ENCODE results near the gene ALDH1L2. TPM values are rescaled to one million over a fixed set of nuclear protein-coding genes. Genes with fewer than 3 reads are reported as not detected.

Gene ALDH1L2
- total RNA-seq, 6 donors from 2014 or later, result 1.2 to 11.6 (median 2.9) TPM

- no peak for ATAC-seq (ENCODE audit: low FRiP score in 2 of 2)
- TF ChIP-seq POLR2A (IDR thresholded peaks at IDR 0.05) (no peak), POLR2AphosphoS5 (IDR thresholded peaks at IDR 0.05) (no peak), CTCF (IDR thresholded peaks at IDR 0.05) (no peak), EP300 (IDR thresholded peaks at IDR 0.05) (no peak)
- H3K9me3 ChIP-seq, result no peaks in the 10 kb centered on the region
- H3K4me3 ChIP-seq, result peak overlapping the region in 1 of 4 donors; percentile 52
- no peaks in the 10 kb centered on the region for H3K27me3 ChIP-seq
- H3K4me1 ChIP-seq, result peaks cover 8 to 20% (median 17%) of the 10 kb centered on the region in 4 donors
- no peak for DNase-seq
- no peak overlapping the region for H3K27ac ChIP-seq
- WGBS, 2 donors, result 56 to 70% methylated on average over 5 of the region's 5 CpGs
- H3K36me3 ChIP-seq, result no peaks in the 10 kb centered on the region
Measured at GRCh38 chr12:105083031-105083430, 1.2 kb downstream of the ALDH1L2 start.

GRCh38 chr12:105078712-105079570 lies 5.3 kb downstream of the ALDH1L2 start:
- no peak for ATAC-seq (ENCODE audit: low FRiP score in 2 of 2)
- no peak for DNase-seq
- Histone ChIP-seq H3K27ac (no peak overlapping the region), H3K9me3 (no peaks in the 10 kb centered on the region), H3K4me3 (no peak overlapping the region), H3K36me3 (no peaks in the 10 kb centered on the region), H3K27me3 (no peaks in the 10 kb centered on the region), H3K4me1 (peaks cover 5 to 11% (median 9%) of the 10 kb centered on the region in 4 donors)
- no peak for TF ChIP-seq POLR2A (IDR thresholded peaks at IDR 0.05)
- no peak for TF ChIP-seq CTCF (IDR thresholded peaks at IDR 0.05)
- no peak for TF ChIP-seq POLR2AphosphoS5 (IDR thresholded peaks at IDR 0.05)
- TF ChIP-seq EP300 (IDR thresholded peaks at IDR 0.05), result no peak
- WGBS, 2 donors, result 82 to 85% methylated on average over 11 of the region's 11 CpGs

- 73 to 83% methylated on average over 7 of the region's 7 CpGs for WGBS, 2 donors
- Histone ChIP-seq H3K36me3 (no peaks in the 10 kb centered on the region), H3K4me3 (no peak overlapping the region), H3K27ac (no peak overlapping the region), H3K27me3 (no peaks in the 10 kb centered on the region), H3K9me3 (no peaks in the 10 kb centered on the region), H3K4me1 (no peaks in the 10 kb centered on the region)
- peak in 1 of 2 donors; percentile 26 for ATAC-seq (ENCODE audit: low FRiP score in 2 of 2)
- no peak for TF ChIP-seq POLR2A (IDR thresholded peaks at IDR 0.05)
- TF ChIP-seq POLR2AphosphoS5 (IDR thresholded peaks at IDR 0.05), result no peak
- no peak for TF ChIP-seq CTCF (IDR thresholded peaks at IDR 0.05)
- no peak for TF ChIP-seq EP300 (IDR thresholded peaks at IDR 0.05)
- no peak for DNase-seq
Measured at GRCh38 chr12:105077435-105077834, 6.8 kb downstream of the ALDH1L2 start.

GRCh38 chr12:105076913-105077312 lies 7.3 kb downstream of the ALDH1L2 start:
- Histone ChIP-seq H3K27me3 (no peaks in the 10 kb centered on the region), H3K4me1 (no peaks in the 10 kb centered on the region), H3K9me3 (no peaks in the 10 kb centered on the region), H3K36me3 (no peaks in the 10 kb centered on the region), H3K27ac (no peak overlapping the region), H3K4me3 (no peak overlapping the region)
- TF ChIP-seq POLR2A (IDR thresholded peaks at IDR 0.05), result no peak
- no peak for TF ChIP-seq EP300 (IDR thresholded peaks at IDR 0.05)
- TF ChIP-seq CTCF (IDR thresholded peaks at IDR 0.05), result no peak
- TF ChIP-seq POLR2AphosphoS5 (IDR thresholded peaks at IDR 0.05), result no peak
- DNase-seq (no peak), ATAC-seq (ENCODE audit: low FRiP score in 2 of 2) (no peak)
- 79 to 84% methylated on average over 3 of the region's 3 CpGs for WGBS, 2 donors

Data from upper lobe of left lung (tissue), 6 donors.